Middle frontal gyrus (tissue), 1 donor: ENCODE measurements around the gene TCEAL3.
"Not testable (repeated sequence)": the region's sequence is repeated elsewhere in the genome, so short reads cannot be mapped to it uniquely, and the experiment has no call there.

Experiments used
- DNase-seq: peaks from one replicate; pipeline ENCODE4 v3.0.0-alpha.2; 2015; ENCODE audit warnings: low spot score; ENCODE audit errors: extremely low spot score

TCEAL3 gene

GRCh38 chrX:103607364-103608305, at the start of gene TCEAL3:
TSS of gene TCEAL3 (plus strand) at chrX:103607963. CDS start at chrX:103609065, 1,102 bp downstream.
- no peak for DNase-seq

- DNase-seq, result no peak
These were observed 47.5 kb upstream of the TCEAL3 start for GRCh38 chrX:103560256-103560655.

GRCh38 chrX:103562801-103563200, 45.0 kb upstream of the TCEAL3 start:
- DNase-seq, result no peak

- DNase-seq, result no peak
These were observed 42.6 kb upstream of the TCEAL3 start for GRCh38 chrX:103565197-103565596.

GRCh38 chrX:103565752-103566151, 42.0 kb upstream of the TCEAL3 start:
- no peak for DNase-seq

GRCh38 chrX:103571121-103571520, 36.6 kb upstream of the TCEAL3 start:
- no peak for DNase-seq

GRCh38 chrX:103571726-103572125, 36.0 kb upstream of the TCEAL3 start:
- no peak for DNase-seq

- no peak for DNase-seq
These were observed 34.6 kb upstream of the TCEAL3 start for GRCh38 chrX:103573202-103573601.

GRCh38 chrX:103584596-103584995, 23.2 kb upstream of the TCEAL3 start:
- DNase-seq, result no peak

GRCh38 chrX:103585411-103586313, 22.1 kb upstream of the TCEAL3 start, which contains the start of gene TCEAL4:
TSS of gene TCEAL4 (plus strand) at chrX:103585515. CDS start at chrX:103586676, 1,161 bp downstream.
- DNase-seq, result peak; percentile 32

- DNase-seq, result no peak
These were observed 21.5 kb upstream of the TCEAL3 start for GRCh38 chrX:103586314-103586646.

- DNase-seq, result no peak
These were observed 21.1 kb upstream of the TCEAL3 start for GRCh38 chrX:103586659-103587058.

GRCh38 chrX:103592295-103592694, 15.5 kb upstream of the TCEAL3 start:
- not testable (repeated sequence) for DNase-seq

GRCh38 chrX:103595202-103595601, 12.6 kb upstream of the TCEAL3 start:
- not testable (repeated sequence) for DNase-seq

- DNase-seq, result no peak
These were observed 672 bp downstream of the TCEAL3 start for GRCh38 chrX:103608306-103608963.

GRCh38 chrX:103610282-103610681, 2.5 kb downstream of the TCEAL3 start:
- no peak for DNase-seq

- DNase-seq, result no peak
These were observed 5.7 kb downstream of the TCEAL3 start for GRCh38 chrX:103613362-103613890.

- DNase-seq, result no peak
These were observed 7.2 kb downstream of the TCEAL3 start for GRCh38 chrX:103614999-103615398.

- no peak for DNase-seq
These were observed 8.1 kb downstream of the TCEAL3 start for GRCh38 chrX:103615781-103616371.

- no peak for DNase-seq
These were observed 9.0 kb downstream of the TCEAL3 start for GRCh38 chrX:103616676-103617186.

- no peak for DNase-seq
These were observed 16.3 kb downstream of the TCEAL3 start for GRCh38 chrX:103624111-103624510.
